Fibroblast of skin of scalp (primary cell): ENCODE measurements around the gene NRG2.

Experiments
- DNase-seq: peaks from one replicate; pipeline ENCODE4 v3.0.0-alpha.2; 2013

NRG2 gene

DNA sequence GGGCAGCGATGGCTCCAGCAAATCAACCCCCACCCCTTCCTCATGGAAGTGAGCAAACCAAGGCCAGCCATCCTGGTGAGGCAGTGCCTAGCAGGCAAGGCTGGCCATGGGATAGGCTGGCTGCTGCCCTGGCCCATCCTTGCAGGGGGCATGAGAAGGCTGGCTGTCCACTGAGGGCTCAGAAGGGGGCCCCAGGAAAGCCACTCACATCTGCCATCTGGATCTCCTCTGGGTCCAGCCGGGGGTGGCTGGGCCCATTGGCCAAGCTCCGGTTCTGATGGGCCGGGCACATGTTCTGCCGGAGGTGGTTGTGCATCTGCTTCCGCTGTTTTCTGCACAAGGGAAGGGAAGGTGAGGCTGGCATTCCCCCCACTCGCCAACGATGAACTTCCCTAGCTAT is 190.4 kb downstream of the NRG2 start:
- no peak for DNase-seq

DNA sequence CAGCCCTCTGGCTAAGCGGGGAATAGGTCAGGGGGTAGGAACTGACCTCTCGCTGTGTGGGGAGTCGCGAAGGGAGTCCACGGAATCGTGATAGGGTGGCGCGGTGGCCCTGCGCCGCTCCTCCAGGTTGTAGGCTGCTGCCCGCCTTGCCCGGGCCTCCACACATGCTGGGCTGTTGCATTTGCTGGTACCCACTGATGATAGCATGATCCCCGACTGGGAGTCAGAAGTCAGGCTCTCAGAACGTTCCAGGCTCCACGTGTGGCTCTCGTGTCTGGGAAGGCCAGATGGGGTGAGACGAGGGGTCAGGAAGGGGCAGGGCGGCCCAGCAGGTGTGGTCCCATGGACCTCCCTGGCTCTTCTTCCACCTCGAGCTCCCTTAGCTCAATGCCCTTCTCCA is 191.5 kb downstream of the NRG2 start:
- DNase-seq, result no peak

DNA sequence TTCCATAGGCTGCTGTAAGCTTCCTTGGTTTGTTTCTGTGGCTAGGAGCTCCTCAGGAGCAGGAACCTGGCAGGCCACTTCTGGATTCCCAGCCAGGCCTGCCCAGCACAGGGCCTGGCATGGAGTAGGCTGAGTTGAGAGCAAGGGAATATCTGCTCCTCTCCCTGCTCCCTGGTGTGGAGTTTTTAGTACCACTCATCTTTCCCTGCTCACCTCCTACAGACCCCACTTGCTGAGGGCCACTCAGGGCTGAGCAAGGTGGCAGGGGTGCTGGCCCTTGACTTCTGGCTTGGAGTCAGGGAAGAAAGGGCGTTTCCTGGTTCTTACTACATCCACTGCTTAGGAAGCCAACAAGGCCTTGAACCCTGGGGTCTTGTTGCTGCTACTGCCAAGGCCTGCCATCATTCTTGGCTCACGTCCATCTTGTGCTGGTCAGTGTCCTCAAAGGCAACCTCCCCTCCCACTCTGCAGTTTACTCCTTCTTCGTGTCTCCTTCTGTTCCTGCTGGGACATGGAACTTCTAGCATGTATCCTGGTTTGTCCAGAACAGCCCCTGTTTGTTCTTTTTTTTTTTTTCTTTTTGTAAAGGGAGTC is 192.6 kb downstream of the NRG2 start:
- no peak for DNase-seq

DNA sequence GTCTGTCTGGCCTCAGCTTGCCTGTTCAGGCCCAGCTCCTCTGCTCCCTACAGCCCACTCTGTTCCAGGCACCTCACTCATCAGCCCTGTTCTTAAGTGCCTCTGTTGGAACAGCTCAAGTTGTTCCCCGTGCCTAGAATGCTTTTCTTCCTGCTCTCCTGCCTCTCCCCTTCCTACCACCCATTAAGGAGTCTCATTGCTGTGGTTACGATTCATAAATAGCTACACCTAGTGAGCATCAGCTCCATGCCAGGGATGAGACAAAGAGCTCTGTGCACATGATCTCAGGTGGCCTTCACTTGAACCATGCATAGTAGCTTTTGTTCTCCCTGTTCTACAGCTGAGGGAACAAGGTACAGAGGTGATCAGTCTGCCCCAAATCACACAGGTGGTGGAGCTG is 193.2 kb downstream of the NRG2 start:
- no peak for DNase-seq

DNA sequence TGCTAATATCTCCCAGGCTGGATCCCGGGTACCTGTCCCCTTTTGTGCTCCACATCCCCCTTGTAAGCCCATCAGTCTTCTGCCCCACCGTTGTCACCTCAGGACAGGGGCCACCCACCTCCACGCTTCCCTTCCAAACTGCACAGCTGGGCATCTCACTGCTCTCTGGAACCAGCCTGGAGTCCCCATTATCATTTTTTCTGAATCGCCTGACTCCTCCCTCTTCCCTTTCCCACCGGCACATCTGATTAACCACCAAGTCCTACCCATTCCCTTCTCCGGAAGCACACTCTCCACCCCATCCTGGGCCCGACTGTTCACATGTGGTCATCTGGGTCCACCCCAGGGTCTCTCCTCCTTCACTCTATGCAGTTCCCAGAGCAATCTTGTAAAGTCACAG is 193.6 kb downstream of the NRG2 start:
- no peak for DNase-seq

DNA sequence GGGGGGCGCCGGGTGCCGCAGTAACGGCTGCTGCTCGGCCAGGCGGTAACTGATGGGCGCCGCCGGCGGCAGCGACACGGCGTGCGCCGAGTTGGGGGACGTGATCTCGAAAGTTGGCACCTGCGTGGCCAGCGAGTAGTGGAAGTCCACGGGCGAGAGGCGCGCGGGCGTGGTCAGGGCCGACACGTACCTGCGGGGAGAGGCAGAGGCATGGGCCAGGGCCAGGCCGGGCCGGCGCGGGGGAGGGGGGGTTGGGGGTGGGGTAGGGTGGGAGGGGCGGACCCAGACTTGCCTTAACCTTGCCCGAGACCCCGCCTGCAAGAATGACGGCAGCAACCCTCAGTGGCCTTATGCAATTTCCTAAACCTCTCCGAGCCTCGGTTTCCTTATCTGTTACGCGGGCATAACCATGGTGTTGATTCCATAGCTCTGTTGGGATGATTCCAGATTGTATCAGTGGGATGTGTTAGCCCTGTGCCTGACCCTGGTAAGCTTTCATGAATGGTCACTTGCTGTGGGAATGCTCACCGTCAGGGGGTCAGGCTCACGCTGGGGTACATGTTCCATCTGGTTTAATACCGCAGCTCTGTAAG is 194.5 kb downstream of the NRG2 start:
- no peak for DNase-seq

DNA sequence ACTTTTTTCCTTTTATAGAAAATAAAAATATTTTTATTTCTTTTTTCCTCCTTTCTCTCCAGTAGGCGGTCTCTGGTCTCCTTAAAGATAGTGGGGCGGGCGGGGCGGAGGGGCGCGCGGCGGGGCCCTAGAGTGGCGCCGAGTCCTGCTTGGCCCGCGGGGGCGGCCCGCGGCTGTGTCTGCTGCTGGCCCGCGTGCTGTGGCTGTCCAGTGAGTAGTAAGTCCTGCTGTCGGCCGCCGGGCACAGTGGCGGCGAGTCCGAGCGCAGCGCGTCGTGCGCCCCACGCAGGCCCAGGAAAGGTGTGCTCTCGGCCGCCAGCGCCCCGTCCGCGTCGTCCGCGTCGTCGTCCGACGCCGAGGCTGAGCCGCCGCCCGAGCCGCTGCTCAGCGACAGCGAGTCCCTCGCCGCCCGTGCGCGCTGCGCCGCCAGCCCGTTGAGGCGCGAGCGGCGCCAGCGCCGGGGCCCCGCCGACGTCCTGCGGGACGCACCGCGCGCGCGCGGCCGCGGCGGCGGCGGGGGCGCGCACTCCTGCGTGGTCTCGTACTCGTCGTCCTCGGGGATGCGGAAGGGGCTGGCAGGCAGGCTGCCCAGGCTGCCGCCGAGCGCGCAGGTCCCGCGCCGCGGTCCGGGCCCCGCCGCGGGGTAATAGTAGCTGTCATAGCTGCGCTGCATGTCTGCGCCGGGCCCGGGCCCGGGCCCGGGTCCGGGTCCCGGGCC is 195.2 kb downstream of the NRG2 start:
- DNase-seq, result peak; percentile 59

DNA sequence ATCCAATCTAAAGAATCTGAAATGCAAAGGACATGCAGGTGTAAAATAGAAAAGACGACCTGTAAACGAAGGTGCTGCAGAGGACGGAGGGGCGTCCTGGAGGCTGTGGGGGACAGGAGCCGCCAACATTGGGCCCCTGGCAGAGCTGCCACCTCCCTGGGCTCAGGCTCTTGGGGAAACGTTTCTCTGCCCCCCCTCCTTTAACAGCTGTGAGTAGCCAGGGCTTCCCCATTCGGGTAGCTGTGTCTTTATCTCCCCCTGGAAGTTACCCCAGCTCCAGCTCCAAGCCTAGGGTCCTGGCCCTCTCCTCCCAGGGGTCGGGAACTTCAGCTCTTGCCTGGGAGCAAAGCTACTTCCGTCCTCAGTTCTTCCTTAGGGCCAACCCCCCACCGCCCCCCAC is 196.0 kb downstream of the NRG2 start:
- no peak for DNase-seq

DNA sequence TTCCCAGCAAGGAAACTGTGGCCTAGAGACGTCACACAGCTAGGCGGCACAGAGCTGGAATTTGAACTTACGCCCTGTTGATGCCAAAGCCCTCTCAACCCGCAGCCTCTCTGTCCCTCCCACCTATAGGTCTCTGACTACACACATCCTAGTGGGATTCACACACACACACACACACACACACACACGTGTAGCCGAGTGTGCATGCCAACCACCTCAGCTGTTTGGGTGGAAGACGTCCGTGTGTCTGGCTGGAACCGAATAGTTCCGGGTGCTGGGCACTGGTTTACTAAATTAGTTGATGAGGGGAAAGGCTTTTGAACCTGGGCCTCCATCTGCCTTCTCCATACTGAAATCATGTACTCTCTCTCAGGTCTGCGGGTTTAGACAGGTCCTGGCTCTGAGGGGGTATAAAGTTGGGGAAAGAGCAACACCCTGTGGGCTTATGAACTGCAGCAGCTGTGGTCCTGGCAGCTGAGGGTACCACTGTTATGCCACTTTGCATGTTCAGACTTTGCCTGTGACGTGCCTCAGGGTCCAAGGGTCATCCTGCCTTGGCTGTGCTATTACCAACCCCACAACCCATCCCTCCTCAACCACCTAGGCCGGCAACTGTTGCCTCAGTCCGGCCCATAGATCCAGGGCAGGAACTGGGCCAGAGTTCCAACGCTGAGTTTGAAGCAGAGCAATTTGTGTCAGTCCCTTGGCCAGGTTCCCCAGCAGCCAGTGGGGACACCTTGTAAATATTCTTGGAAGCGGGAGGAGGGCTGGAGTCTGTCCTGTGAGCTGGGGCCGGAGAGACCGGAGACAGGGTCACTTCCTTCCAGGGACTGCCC is 197.0 kb downstream of the NRG2 start:
- no peak for DNase-seq

DNA sequence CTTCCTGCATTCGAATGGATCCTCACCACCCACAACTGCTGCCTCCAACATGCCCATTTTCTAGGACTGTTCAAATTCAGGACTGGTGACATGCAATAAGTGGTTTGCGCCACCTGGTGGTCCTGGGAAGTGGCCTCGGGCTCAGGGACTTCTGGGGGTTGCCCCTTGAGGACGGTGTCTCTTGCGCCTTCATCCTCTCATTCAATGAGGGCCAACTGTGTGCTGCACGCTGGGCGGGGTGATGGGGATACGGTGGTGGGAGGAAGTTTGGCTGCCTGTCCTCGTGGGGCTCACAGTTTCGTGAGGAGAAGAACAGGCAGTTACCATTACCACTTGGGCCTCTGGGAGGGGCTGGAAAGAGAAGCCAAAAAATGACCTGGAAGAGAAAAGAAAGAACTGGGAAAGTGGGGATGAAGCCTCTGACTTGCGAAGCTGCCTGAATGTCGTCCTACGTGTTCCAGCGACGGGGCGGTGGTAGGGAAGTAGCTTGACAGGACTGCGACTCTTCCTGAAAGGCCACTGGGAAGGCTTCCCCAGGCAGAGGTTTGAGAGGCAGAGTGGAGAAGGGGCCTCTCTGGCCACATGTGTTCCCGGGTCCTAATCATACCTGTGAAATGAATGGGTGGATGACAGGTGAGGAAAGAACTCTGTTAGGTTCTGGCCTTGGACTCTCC is 198.5 kb downstream of the NRG2 start:
- peak; percentile 74 for DNase-seq

DNA sequence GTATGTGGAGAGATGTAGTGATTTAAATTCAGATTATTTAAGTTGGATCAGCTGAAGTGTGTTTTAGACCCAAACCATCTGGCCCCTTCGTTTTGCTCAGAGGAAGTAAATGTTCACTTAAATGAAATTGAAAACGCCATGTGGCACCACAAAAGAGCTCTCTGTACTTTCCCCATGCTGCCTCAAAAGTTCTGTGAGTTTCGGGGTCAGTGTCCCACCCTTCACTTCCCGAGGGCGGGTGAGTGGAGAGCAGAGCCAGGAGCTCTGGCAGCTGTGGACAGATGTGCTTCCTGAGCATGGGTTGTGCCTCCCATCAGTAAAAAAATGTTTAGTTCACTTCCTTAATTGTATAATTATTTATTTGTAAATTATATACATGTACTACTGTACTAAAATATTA is 199.1 kb downstream of the NRG2 start:
- DNase-seq, result no peak

DNA sequence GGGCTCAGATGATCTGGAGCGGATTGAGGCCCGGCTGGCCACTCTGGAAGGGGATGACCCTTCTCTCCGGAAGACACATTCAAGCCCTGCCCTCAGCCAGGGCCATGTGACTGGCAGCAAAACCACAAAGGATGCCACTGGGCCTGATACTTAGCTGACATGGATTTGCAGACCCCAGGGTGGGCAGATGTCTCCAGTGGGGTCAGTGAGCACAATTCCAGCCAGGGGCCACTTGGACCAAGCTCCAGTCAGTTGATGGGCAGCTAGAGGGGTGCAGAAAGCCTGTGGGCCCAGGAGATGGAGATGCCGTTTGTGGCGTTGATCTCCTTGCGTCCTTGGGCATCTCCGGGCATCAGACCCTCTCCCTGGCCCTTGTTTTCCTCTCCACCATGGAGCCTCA is 200.8 kb downstream of the NRG2 start:
- no peak for DNase-seq

DNA sequence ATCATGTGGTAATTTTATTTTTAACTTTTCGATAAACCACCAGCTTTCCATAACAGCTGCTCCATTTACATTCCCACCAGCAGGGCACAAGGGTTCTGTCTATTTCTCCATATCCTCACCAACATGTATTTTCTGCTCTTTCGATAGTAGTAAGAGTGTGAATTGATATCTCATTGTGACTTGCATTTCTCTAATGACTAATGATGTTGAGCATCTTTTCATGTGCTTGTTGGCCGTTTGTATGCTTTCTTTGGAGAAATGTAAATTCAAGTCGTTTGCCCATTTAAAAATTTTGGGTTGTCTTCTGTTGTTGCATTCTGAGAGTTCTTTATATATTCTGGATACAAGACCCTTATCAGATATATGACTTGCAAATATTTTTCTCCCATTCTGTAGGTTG is 201.6 kb downstream of the NRG2 start:
- no peak for DNase-seq

DNA sequence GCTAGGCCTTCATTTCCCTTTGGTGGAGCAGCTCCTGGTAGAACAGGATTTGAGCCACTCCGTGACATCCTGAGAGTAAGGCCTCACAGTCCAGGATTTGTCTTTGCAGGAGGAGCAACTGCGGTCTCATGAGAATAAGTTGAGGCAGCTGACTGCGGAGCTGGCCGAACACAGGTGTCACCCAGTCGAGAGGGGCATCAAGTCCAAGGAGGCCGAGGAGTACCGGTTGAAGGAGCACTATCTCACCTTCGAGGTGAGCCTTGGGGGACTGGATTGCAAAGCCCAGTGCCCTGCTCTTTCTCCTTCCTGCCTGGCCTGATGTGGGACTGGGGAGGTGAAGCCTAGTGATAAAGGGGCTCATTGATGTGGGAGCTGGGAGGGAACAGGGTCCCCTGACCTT is 203.2 kb downstream of the NRG2 start:
- no peak for DNase-seq

DNA sequence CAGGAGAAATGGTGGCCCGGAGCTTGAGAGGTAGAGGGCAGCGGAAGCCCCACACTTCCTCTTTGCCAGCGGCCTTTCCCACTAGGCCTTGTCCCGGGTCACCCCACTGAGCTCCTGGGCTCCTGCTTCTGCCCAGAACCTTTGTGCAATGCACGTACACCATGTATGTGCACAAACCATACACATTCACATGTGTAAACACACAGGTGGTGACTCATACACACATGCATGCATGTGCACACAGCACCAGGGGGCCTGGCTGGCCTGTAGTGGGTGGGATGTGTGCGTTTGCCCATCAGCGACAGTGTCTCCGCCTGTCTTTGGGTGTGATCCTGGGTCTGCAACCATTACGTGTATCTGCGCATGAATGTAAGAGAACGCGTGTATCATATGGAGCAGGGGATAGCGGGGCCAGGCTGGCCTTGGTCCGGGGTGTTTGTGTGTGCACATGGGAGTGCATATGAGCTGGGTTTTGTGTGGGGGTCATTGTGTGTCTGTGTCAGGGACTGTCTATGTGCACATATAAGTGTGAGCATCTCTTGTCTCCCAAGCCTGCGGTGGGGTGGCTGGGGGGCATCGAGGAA is 203.8 kb downstream of the NRG2 start:
- no peak for DNase-seq

DNA sequence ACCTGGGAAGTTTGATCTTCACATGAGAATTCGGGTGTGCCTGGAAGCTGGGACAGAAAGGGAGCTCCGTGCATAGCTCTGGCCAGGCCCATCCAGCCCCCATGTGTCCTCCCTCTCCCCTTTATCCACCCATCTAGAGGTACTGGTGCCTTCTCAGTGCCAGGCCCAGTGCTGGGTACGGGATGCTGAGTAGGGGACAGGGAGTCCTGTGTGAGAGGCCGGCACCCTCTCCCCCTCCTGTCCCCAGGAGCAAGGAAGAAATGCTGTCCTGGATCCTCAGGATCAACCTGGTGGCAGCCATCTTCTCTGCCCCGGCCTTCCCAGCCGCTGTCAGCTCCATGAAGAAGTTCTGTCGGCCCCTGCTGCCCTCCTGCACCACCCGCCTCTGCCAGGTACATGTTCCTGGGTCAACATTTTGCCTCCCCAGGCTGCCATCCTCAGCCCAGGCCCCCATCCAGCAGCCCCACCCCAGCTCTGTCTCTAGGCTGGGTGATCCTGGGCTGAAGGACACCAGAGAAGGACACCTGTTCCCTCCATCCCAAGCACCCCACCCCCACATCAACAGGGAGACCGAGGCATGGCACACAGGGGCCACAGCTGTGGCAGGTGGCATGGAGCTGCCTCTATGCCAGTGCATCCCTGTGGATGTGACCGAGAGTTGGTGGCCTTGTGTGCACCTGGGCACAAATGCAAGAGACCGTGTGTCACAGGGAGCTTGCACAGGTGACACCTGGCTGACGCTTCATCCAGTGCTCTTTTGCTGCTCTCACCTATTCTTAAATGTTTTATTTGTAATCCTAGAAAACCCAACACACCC is 204.5 kb downstream of the NRG2 start:
- no peak for DNase-seq

DNA sequence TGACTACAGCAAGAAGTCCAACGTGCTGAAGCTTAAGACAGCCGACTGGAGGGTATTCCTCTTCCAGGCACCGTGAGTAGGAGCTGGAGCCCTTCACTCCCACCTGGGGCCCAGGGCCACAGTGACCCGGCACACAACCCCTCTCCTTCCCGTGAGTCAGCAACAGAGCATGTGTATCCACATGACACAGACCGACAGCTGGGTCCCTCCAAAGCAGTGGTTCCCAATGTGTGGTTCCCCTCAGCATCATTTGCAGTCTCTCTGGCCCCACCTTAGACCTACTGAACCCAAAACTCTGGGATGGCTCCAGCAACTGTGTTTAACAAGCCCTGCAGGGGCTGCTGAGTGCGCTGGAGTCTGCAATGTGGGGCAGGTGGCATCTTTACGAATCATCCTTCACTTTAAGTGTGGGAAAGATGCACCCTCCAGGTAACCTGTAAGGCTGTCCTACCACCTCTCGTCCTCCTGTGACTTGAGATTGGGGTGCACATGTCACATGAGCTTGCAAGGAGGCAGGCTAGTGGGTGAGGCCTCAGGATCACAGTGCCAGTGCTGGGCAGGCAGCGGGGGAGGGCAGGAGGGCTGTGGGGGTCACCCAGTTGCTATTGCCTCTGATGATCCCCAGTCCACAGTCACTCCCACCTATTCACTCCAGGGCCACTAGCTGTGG is 205.3 kb downstream of the NRG2 start:
- no peak for DNase-seq

DNA sequence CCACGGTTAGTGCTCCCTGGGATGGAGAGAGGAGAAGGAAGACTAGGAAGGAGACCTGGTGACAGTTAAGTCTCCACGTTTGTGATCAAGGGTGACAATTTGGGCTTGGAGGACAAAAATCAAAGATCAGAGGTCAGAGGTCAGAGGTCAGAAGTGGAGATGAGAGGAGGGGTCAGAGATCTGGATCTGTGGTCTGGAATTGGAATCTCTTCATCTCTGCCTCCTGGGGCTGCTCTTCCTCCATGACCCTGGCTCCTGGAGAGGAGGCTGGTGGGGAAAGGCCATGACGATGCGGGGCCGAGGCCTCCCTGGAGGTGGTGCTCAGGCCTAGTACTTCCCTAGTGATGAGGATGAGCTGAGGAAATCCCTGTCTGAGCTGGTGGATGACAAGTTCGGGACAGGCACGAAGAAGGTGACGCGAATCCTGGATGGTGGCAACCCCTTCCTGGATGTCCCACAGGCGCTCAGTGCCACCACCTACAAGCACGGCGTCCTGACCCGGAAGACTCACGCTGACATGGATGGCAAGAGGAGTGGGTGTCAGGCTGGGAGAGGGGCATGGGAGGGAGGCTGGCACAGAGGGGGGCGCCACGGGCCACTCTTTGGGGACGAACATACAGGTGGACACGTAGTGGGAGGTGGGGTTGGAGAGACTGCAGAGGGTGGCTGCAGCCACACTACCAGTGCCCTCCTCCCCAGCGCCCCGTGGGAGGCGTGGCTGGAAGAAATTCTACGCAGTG is 206.5 kb downstream of the NRG2 start:
- no peak for DNase-seq

DNA sequence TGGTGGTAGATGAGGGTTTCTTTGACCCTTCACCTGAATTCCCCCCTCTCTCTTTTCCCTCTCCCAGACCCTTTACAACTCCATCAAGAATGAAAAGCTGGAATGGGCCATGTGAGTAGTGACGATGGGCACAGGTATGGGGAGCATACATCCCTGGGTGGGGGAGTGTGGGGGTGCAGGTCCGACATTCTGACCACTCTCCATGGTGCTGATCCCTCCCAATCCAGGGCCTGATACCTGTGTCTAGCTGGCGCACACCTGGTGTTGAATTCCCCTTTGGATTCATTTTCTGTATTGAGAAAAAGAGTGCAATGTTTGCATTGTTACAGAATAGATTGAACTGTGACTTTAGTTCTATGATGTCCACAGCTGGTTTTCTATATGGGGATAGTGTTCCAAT is 207.4 kb downstream of the NRG2 start:
- no peak for DNase-seq

DNA sequence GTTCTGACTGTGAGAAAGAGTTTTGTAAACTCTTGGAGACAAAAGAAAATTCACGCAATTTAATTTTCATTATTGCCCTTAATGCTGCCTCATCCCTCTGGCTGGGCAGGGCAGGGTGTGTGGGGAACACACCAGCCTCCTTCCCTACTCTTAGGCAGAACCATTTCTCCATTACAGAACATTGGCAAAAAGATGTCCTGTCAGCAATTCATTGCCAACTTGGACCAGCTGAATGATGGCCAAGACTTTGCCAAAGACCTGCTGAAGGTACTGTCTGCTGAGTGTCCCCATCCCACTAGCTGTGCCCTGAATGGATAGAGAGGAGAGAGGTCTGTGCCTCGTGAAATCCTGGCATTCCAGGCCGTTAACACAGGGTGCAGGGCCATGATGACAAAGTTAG is 209.6 kb downstream of the NRG2 start:
- no peak for DNase-seq
